PC-9 (cell line): ENCODE data around the gene MRPS33.

Experiments used
- CTCF ChIP-seq: fragments of 200-600 bp; sonication (generic); conservative IDR thresholded peaks from 2 replicates; pipeline ENCODE4 v1.6.1; 2017; ENCODE audit warnings: mixed run types, antibody characterized with exemption, mild to moderate bottlenecking, moderate library complexity
- EZH2 ChIP-seq: fragments of 200-600 bp; sonication (generic); IDR thresholded peaks from 2 replicates; pipeline ENCODE4 v1.8.0; 2017; ENCODE audit warnings: antibody characterized with exemption, low read depth

DNA sequence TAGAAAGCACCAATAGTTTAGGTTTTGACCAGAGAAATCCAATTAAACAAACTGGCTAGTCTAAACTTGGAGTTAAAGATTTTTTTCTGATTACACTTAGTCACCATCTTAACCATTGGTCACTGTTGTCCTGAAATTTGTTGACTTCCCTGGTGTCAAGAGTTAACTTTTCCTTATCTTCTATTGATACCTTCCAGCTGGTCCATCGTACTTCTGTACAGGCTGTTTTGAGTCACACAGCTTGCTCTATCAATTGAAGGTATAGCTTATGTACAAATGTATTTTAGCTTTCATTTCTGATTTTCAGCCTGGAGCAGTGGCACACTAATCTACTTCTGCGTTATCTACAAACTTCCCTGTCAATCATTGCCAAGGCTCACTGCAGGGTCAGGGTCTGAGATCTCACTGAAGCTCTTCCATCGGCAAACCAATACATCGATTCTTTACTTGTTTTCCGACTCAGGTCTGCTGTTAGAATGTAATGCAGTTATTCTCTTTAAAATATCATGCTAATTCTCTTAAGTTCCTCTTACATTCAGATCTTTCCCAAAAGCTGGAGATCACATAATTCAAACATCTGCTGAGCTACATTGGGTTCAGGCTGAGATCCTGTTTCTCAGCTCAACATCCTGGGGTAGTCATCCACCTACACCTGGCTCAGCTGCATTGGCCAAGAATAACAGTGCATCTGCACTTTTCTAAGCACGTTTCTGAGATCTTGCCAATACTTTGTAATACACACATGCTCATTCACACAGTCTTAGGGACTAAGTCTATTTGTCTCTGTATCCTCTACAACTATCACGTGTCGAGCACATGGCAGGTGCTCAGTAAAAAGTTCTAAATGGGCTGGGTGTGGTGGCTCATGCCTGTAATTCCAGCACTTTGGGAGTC, 11.3 kb downstream of the MRPS33 start:
- TF ChIP-seq CTCF (no peak), EZH2 (no peak)
